Measurements from ENCODE around the gene FYN.
A peak's percentile ranks its signal among the peaks of the same experiment; 100 is the strongest.

Gene FYN

GRCh38 chr6:111781041-111781708 is 92.1 kb downstream of the FYN start:
- no peak for DNase-seq
- H3K4me1 Mint-ChIP-seq (ENCODE audit: low read depth) = peaks cover 94% of the 10 kb centered on the region
- peak overlapping the region; percentile 55 for H3K4me3 Mint-ChIP-seq
- no peaks in the 10 kb centered on the region for H3K9me3 Mint-ChIP-seq
- peaks cover 92% of the 10 kb centered on the region for H3K36me3 Mint-ChIP-seq (ENCODE audit: low read depth)
- H3K27ac Mint-ChIP-seq = peak overlapping the region; percentile 87
- H3K27me3 Mint-ChIP-seq = no peaks in the 10 kb centered on the region

GRCh38 chr6:111780393-111780792 is 92.9 kb downstream of the FYN start:
- H3K4me1 Mint-ChIP-seq (ENCODE audit: low read depth) = peaks cover 97% of the 10 kb centered on the region

DNA sequence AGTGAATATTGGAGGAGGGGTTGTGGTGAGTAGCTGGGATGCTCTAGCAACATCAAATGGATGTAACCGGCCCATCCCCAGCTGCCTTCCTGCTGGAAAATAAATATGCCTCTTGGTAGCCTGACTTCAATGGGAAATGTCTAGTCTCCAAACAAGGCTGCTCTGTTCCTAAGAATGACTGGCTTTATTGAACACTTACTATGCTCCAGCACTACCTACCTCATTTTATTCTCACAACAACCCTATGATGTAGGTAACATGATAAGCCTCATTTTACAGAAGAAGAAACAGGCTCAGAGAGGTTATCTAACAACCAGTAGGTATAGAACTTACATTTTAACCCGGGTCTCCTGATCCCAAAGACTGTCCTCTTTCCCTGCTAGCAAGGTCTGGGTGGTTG is 93.6 kb downstream of the FYN start:
- Mint-ChIP-seq H3K4me3 (peak overlapping the region; percentile 55), H3K27ac (peak overlapping the region; percentile 87), H3K36me3 (ENCODE audit: low read depth) (peaks cover 96% of the 10 kb centered on the region), H3K4me1 (ENCODE audit: low read depth) (peaks cover 97% of the 10 kb centered on the region), H3K9me3 (no peaks in the 10 kb centered on the region), H3K27me3 (no peaks in the 10 kb centered on the region)
- no peak for DNase-seq

More at GRCh38 chr6:111780393-111780792, 92.9 kb downstream of the FYN start:
- peaks cover 96% of the 10 kb centered on the region for H3K36me3 Mint-ChIP-seq (ENCODE audit: low read depth)
- no peaks in the 10 kb centered on the region for H3K27me3 Mint-ChIP-seq
- no peak for DNase-seq
- peak overlapping the region; percentile 87 for H3K27ac Mint-ChIP-seq
- H3K9me3 Mint-ChIP-seq = no peaks in the 10 kb centered on the region
- H3K4me3 Mint-ChIP-seq = peak overlapping the region; percentile 55

DNA sequence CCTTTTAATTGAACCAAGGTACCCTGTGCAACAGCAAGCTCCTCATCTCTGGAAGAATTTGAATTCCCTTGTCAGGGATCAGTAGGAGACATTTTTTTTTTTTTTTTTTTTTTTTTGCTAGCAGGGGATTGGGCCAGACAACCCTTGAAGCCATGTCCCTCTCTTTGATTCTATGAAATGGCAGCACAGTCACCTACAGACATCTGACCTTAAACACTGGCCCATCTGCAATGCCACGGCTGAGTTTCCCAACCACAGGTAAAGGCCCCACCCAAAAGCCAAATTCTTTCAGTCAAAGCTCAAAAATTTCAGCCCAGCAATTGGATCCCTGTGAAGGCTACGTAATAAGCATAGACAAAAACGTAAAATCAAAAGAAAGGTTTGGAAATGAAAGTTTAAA is 94.2 kb downstream of the FYN start:
- Mint-ChIP-seq H3K9me3 (no peaks in the 10 kb centered on the region), H3K4me3 (no peak overlapping the region), H3K27me3 (no peaks in the 10 kb centered on the region), H3K4me1 (ENCODE audit: low read depth) (peaks cover 97% of the 10 kb centered on the region), H3K36me3 (ENCODE audit: low read depth) (peaks cover 96% of the 10 kb centered on the region), H3K27ac (peak overlapping the region; percentile 87)
- DNase-seq = no peak

DNA sequence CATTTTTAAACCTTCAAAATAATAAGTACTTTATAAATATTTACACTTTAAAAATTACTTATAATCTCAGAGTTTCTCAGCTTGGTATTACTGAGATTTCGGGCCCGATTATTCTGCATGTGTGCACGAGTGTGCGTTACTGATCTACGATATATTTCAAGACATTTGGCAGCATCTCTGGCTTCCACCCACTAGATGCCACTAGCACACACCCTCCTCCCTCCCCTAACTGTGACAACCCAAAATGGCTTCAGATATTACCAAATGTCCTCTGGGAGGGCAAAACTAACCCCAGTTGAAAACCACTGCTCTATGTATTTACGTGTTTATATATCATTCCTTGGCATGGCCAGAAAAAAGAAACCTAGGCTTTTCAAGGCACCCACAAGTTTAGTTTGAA is 95.9 kb downstream of the FYN start:
- H3K27ac Mint-ChIP-seq = peak overlapping the region; percentile 87
- H3K4me1 Mint-ChIP-seq (ENCODE audit: low read depth) = peaks cover 90% of the 10 kb centered on the region
- H3K27me3 Mint-ChIP-seq = no peaks in the 10 kb centered on the region
- H3K36me3 Mint-ChIP-seq (ENCODE audit: low read depth) = peaks cover 89% of the 10 kb centered on the region
- peak overlapping the region; percentile 36 for H3K4me3 Mint-ChIP-seq
- H3K9me3 Mint-ChIP-seq = no peaks in the 10 kb centered on the region
- DNase-seq = no peak

- Mint-ChIP-seq H3K9me3 (no peaks in the 10 kb centered on the region), H3K4me3 (peak overlapping the region; percentile 1), H3K36me3 (ENCODE audit: low read depth) (peaks cover 90% of the 10 kb centered on the region), H3K4me1 (ENCODE audit: low read depth) (peaks cover 91% of the 10 kb centered on the region), H3K27ac (peak overlapping the region; percentile 86), H3K27me3 (no peaks in the 10 kb centered on the region)
- DNase-seq = no peak
Observed at GRCh38 chr6:111776236-111777221, 96.7 kb downstream of the FYN start.

DNA sequence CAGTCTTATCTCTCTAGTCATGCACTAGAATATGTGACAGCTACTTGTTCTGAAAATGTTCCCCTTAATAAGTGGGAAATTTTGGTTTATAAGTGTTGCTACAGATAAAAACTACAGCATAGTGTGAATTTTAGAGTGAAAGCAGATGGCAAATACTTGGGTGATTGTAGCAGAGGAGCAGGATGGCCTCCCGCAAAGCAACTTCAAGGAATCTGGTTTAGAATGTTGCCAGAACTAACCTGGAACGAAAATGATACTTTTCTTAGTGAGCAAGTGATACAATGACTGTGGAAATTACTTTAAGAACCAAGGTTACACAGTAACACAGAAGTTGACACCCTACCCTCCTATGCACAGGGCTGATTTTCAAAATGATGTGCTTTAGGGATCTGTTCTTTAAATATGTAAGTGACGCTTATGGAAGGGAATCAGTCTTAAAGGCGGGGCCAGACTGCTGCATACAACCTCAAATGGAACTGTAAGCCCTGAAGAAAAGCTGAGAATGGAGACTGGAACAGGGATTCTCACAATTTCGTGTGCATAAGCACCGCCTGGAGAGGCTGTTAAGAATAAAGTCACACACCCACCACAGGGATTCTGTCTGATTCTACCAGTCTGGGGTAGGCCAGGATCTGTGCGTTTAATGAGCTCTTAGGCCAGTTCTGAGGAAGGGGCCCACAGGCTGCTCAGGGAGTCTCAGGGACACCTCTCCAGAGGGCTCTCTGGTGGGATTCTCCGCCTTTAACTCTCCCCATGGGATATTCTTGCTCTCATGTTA is 97.9 kb downstream of the FYN start:
- no peak for DNase-seq
- Mint-ChIP-seq H3K4me1 (ENCODE audit: low read depth) (peaks cover 91% of the 10 kb centered on the region), H3K27ac (peak overlapping the region; percentile 86), H3K4me3 (no peak overlapping the region), H3K36me3 (ENCODE audit: low read depth) (peaks cover 90% of the 10 kb centered on the region), H3K9me3 (peaks cover 5% of the 10 kb centered on the region), H3K27me3 (no peaks in the 10 kb centered on the region)

DNA sequence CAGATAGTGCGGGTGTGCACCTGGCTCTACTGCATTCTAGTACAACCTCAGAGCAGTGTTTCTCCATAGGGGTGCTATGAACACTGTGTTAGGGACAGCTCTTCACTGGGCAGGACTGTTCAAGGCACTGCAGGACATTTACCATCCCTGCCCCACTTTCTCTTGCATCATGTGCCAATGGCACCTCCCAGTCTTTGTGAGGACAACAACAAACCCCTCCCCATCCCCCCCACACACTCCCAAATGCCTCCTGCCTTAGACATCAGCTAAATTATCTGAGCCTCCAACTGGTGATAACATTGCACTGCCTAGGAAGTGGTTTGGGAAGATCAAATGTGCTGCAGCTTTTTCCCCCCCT is 98.9 kb downstream of the FYN start:
- DNase-seq = no peak
- peak overlapping the region; percentile 86 for H3K27ac Mint-ChIP-seq
- no peak overlapping the region for H3K4me3 Mint-ChIP-seq
- H3K9me3 Mint-ChIP-seq = peaks cover 7% of the 10 kb centered on the region
- H3K4me1 Mint-ChIP-seq (ENCODE audit: low read depth) = peaks cover 90% of the 10 kb centered on the region
- H3K36me3 Mint-ChIP-seq (ENCODE audit: low read depth) = peaks cover 89% of the 10 kb centered on the region
- H3K27me3 Mint-ChIP-seq = no peaks in the 10 kb centered on the region

- Mint-ChIP-seq H3K4me1 (ENCODE audit: low read depth) (peaks cover 90% of the 10 kb centered on the region), H3K9me3 (peaks cover 7% of the 10 kb centered on the region), H3K4me3 (no peak overlapping the region), H3K36me3 (ENCODE audit: low read depth) (peaks cover 89% of the 10 kb centered on the region), H3K27ac (peak overlapping the region; percentile 86), H3K27me3 (no peaks in the 10 kb centered on the region)
- no peak for DNase-seq
Observed at GRCh38 chr6:111773501-111774345, 99.5 kb downstream of the FYN start.

- no peak overlapping the region for H3K4me3 Mint-ChIP-seq
- peaks cover 89% of the 10 kb centered on the region for H3K36me3 Mint-ChIP-seq (ENCODE audit: low read depth)
- no peak for DNase-seq
- H3K27me3 Mint-ChIP-seq = no peaks in the 10 kb centered on the region
- H3K4me1 Mint-ChIP-seq (ENCODE audit: low read depth) = peaks cover 90% of the 10 kb centered on the region
- peaks cover 7% of the 10 kb centered on the region for H3K9me3 Mint-ChIP-seq
- H3K27ac Mint-ChIP-seq = peak overlapping the region; percentile 99
Observed at GRCh38 chr6:111772381-111772780, 100.9 kb downstream of the FYN start.

GRCh38 chr6:111771629-111772028 is 101.6 kb downstream of the FYN start:
- H3K9me3 Mint-ChIP-seq = peaks cover 7% of the 10 kb centered on the region
- no peak for DNase-seq
- no peak overlapping the region for H3K4me3 Mint-ChIP-seq
- H3K36me3 Mint-ChIP-seq (ENCODE audit: low read depth) = peaks cover 91% of the 10 kb centered on the region
- peaks cover 91% of the 10 kb centered on the region for H3K4me1 Mint-ChIP-seq (ENCODE audit: low read depth)
- H3K27ac Mint-ChIP-seq = peak overlapping the region; percentile 99
- H3K27me3 Mint-ChIP-seq = no peaks in the 10 kb centered on the region

- Mint-ChIP-seq H3K27ac (peak overlapping the region; percentile 99), H3K4me3 (no peak overlapping the region), H3K4me1 (ENCODE audit: low read depth) (peaks cover 91% of the 10 kb centered on the region), H3K36me3 (ENCODE audit: low read depth) (peaks cover 91% of the 10 kb centered on the region), H3K9me3 (peaks cover 7% of the 10 kb centered on the region), H3K27me3 (no peaks in the 10 kb centered on the region)
- no peak for DNase-seq
Observed at GRCh38 chr6:111771094-111771432, 102.2 kb downstream of the FYN start.

DNA sequence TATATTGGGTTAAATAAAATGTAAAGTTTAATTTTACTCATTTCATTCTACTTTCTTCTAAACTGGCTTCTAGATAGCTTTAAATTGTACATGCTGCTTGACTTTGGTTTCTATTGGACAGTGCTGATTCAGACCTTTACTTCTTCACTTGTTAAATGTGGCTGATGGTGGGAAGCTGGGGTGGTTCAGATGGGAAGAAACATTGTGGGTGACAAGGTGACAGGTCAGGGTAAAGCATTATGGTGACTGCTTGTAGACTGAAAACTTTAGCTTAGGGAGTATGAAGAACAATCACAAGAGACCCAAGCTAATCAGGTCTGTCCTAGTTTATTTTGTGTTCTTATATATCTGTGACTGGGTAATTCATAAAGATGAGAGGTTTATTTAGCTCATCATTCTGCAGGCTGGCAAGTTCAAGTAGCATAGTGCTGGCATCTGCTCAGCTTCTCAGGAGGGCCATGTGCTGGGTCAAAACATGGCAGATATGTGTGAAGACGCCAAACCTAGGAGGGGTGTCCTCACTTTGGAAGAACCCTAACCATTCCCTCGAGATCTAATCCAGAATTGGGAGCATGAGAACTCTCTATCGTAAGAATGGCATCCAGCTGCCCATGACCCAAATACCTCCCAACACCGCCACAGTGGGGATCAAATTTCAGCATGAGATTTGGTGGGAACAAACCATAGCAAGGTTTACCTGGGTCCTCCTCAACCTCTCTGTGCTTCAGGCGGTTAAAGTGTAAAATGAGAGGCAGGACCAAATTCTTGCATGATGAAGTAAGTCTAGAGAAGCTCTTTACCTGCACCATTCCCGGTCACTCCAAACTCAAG is 102.8 kb downstream of the FYN start:
- Mint-ChIP-seq H3K27ac (peak overlapping the region; percentile 99), H3K27me3 (no peaks in the 10 kb centered on the region), H3K4me3 (peak overlapping the region; percentile 24), H3K4me1 (ENCODE audit: low read depth) (peaks cover 91% of the 10 kb centered on the region), H3K9me3 (peaks cover 7% of the 10 kb centered on the region), H3K36me3 (ENCODE audit: low read depth) (peaks cover 91% of the 10 kb centered on the region)
- no peak for DNase-seq
